GM18511 (cell line): Measurements from ENCODE around the gene ZACN.

Experiments used
- ATAC-seq: cut with Tn5 transposase; IDR thresholded peaks from one replicate; pipeline ENCODE4 v1.9.1; 2021; ENCODE audit warnings: mild to moderate bottlenecking, moderate library complexity; ENCODE audit not compliant: unreplicated experiment

ZACN gene

GRCh38 chr17:76130473-76130872, 51.5 kb downstream of the ZACN start:
- ATAC-seq, result no peak

- no peak for ATAC-seq
These were observed 52.2 kb downstream of the ZACN start for GRCh38 chr17:76131051-76131691.

GRCh38 chr17:76131692-76132573, 53.0 kb downstream of the ZACN start:
- ATAC-seq, result no peak
